Measurements from ENCODE around the gene MRE11. TPM values are rescaled to one million over a fixed set of nuclear protein-coding genes. Genes with fewer than 3 reads are reported as not detected.
"Not testable (repeated sequence)": the region's sequence is repeated elsewhere in the genome, so short reads cannot be mapped to it uniquely, and the experiment has no call there.

Gene MRE11
- total RNA-seq, 1 donor: 8.1 TPM

GRCh38 chr11:94433049-94433448 lies 60.6 kb downstream of the MRE11 start:
- no peak for DNase-seq (ENCODE audit: low read depth in 2 of 3, low spot score in 2 of 3)

- DNase-seq (ENCODE audit: low read depth in 2 of 3, low spot score in 2 of 3): no peak
These were observed 69.0 kb downstream of the MRE11 start for GRCh38 chr11:94424662-94425061.

GRCh38 chr11:94424011-94424410 lies 69.6 kb downstream of the MRE11 start:
- DNase-seq (ENCODE audit: low read depth in 2 of 3, low spot score in 2 of 3): no peak

- no peak for DNase-seq (ENCODE audit: low read depth in 2 of 3, low spot score in 2 of 3)
These were observed 70.1 kb downstream of the MRE11 start for GRCh38 chr11:94423507-94423906.

GRCh38 chr11:94418123-94418765 lies 75.4 kb downstream of the MRE11 start:
- DNase-seq (ENCODE audit: low read depth in 2 of 3, low spot score in 2 of 3): peak in 1 of 3 donors; percentile 9

DNA sequence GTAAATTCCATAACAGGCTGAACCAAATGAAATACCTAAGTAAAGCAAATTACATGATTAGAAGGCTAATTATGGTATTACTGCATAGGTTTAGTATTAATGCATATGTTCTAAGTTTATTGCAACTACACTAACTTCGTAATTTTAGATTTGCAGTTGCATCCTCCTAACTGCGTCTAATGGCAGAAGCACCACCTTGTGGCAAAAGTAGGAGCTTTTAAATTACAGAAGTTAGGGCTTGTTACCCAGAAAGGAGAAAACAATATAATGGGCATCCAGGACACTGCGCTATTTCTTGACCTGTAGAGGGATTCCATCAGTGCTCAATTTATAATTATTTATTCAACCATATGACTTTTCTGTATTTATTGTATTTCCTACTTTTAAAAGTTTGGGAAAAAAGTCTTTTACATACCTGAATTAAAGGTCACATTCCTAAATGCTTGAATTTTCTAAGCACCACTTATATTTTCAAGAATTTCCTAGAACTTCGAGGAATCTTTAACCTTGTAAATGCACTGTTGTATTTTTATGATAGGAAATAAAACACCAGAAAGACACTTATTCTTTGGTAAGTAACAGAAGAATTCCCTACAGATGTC lies 76.2 kb downstream of the MRE11 start:
- peak in 2 of 3 donors; percentile 12 to 61 for DNase-seq (ENCODE audit: low read depth in 2 of 3, low spot score in 2 of 3)

GRCh38 chr11:94405062-94405833 lies 88.4 kb downstream of the MRE11 start:
- DNase-seq (ENCODE audit: low read depth in 2 of 3, low spot score in 2 of 3): no peak

DNA sequence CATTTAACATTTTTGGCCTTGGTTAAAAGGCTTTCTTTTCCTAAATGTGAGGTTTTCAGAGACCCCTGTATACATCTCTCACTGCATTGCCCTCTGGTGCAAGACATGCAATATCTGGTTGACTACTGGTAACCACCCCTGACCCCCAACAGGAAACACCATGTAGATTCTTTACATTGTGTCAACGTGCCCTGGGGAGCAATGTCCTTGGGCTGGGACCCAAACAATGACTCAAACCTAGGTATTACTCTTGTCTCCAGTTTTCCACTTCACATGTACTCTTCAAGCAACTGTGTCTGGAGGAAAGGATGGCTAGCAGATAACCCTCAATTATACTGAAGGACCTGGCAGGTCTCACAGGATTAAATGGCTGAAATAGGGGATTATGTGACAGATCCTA lies 91.3 kb downstream of the MRE11 start:
- DNase-seq (ENCODE audit: low read depth in 2 of 3, low spot score in 2 of 3): no peak

DNA sequence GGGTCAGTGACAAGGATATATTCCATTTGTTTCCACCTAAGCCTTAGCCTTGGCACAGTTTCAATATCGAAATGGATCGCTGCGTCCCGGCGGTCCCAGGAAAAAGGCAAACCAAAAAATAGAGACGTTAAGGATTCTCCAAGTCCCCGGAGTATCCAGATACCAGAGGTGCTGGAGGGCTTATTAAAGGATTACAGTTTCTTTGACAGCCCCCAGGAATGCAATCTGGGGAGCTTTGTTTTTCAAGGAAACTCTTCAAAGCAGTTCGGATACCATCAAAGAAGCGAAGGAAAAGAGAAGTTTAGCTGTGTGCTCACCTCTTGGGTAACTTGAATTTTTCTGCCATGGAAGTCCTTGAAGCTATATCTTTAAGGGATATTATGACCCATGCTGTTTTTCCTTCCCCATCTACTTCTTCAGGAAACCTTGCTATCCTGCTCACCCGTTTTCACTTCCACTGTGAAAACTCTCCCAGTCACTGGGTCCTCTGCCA lies 91.8 kb downstream of the MRE11 start:
- DNase-seq (ENCODE audit: low read depth in 2 of 3, low spot score in 2 of 3): no peak

- DNase-seq (ENCODE audit: low read depth in 2 of 3, low spot score in 2 of 3): peak in 2 of 3 donors; percentile 10 to 11
These were observed 92.5 kb downstream of the MRE11 start, which contains the start of gene GPR83 for GRCh38 chr11:94400839-94401772. GPR83 (minus strand) TSS chr11:94401419; CDS start chr11:94401247, 172 bp downstream.

GRCh38 chr11:94400457-94400838 lies 93.2 kb downstream of the MRE11 start:
- DNase-seq (ENCODE audit: low read depth in 2 of 3, low spot score in 2 of 3): no peak

DNA sequence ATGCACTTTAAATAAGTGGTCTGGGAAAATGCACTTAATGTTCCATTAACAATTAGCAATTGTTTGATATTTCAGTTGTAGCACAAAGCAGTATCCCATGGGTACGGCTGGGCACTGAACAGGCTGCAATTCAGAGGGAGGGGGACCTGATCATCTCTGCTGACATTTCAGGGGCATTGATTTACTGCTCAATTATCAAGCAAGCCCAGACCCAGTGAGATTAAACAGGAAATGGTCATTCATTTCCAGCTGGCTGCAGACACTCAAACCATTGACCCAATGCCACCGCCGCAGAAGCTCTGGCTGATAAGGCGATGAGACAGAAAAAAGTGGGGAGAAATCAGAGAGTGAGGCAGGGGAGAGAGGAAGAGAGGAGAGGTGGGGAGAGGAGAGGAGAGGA lies 93.6 kb downstream of the MRE11 start:
- no peak for DNase-seq (ENCODE audit: low read depth in 2 of 3, low spot score in 2 of 3)

- no peak for DNase-seq (ENCODE audit: low read depth in 2 of 3, low spot score in 2 of 3)
These were observed 95.5 kb downstream of the MRE11 start for GRCh38 chr11:94398101-94398500.

- DNase-seq (ENCODE audit: low read depth in 2 of 3, low spot score in 2 of 3): no peak
These were observed 97.4 kb downstream of the MRE11 start for GRCh38 chr11:94396282-94396681.

GRCh38 chr11:94391937-94392336 lies 101.7 kb downstream of the MRE11 start:
- DNase-seq (ENCODE audit: low read depth in 2 of 3, low spot score in 2 of 3): not testable (repeated sequence)

DNA sequence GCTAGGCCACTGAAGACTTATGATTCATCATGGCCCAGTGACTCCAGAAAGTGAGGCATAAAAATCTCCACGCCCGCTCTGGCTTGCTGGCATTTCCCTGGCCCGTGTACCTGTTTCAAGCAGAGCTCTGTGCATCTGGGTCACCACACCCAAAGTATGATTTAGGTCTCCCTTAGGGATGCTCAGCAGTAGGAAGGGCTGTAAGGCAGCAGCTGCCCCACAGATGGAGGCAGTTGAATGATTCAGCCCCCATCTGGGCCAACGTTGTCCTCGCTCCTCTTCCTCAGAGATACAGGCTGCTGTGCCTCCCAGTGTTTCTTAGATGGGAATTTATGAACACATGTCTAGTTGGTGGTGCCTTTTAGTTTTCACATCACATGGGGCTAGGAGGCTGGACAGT lies 114.0 kb downstream of the MRE11 start:
- DNase-seq (ENCODE audit: low read depth in 2 of 3, low spot score in 2 of 3): no peak

- no peak for DNase-seq (ENCODE audit: low read depth in 2 of 3, low spot score in 2 of 3)
These were observed 116.8 kb downstream of the MRE11 start for GRCh38 chr11:94376841-94377240.

DNA sequence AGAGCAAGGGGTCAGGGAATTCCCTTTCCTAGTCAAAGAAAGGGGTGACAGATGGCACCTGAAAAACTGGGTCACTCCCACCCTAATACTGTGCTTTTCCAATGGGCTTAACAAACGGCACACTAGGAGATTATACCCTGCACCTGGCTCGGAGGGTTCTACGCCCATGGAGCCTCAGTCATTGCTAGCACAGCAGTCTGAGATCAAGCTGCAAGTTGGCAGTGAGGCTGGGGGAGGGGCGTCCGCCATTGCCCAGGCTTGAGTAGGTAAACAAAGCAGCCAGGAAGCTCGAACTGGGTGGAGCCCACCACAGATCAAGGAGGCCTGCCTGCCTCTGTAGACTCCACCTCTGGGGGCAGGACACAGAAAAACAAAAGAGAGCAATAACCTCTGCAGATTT lies 123.1 kb downstream of the MRE11 start:
- not testable (repeated sequence) for DNase-seq (ENCODE audit: low read depth in 2 of 3, low spot score in 2 of 3)
